ENCODE results near the gene PSMC3IP.
"Not testable (repeated sequence)": the region's sequence is repeated elsewhere in the genome, so short reads cannot be mapped to it uniquely, and the experiment has no call there.

Gene PSMC3IP

GRCh38 chr17:42577532-42578281, at the start of gene PSMC3IP:
TSS of gene PSMC3IP (minus strand) at chr17:42577729. CDS start at chr17:42577686, 43 bp downstream.
- H3K27ac ChIP-seq = peak within 1 kb of the TSS; percentile 81
- TF ChIP-seq CTCF (conservative IDR thresholded peaks at IDR 0.05) = peak; percentile 27

- no peak for TF ChIP-seq CTCF (conservative IDR thresholded peaks at IDR 0.05)
- H3K27ac ChIP-seq = no peak overlapping the region
Observed at GRCh38 chr17:42623732-42624596, 46.4 kb upstream of the PSMC3IP start.

- TF ChIP-seq CTCF (conservative IDR thresholded peaks at IDR 0.05) = no peak
Observed at GRCh38 chr17:42623271-42623670, 45.7 kb upstream of the PSMC3IP start.

GRCh38 chr17:42621987-42622386, 44.5 kb upstream of the PSMC3IP start:
- H3K27ac ChIP-seq = not testable (repeated sequence)

More at GRCh38 chr17:42623271-42623670, 45.7 kb upstream of the PSMC3IP start:
- no peak overlapping the region for H3K27ac ChIP-seq

GRCh38 chr17:42618442-42619150, 41.1 kb upstream of the PSMC3IP start:
- no peak for TF ChIP-seq CTCF (conservative IDR thresholded peaks at IDR 0.05)
- H3K27ac ChIP-seq = no peak overlapping the region

GRCh38 chr17:42617956-42618431, 40.5 kb upstream of the PSMC3IP start:
- no peak overlapping the region for H3K27ac ChIP-seq
- TF ChIP-seq CTCF (conservative IDR thresholded peaks at IDR 0.05) = no peak

GRCh38 chr17:42613699-42614295, 36.3 kb upstream of the PSMC3IP start:
- no peak overlapping the region for H3K27ac ChIP-seq
- no peak for TF ChIP-seq CTCF (conservative IDR thresholded peaks at IDR 0.05)
